Loucy (cell line): ENCODE results near the gene SLC2A4.

Experiments used
- H2AFZ ChIP-seq: fragments of 200-600 bp; sonication (generic); 2 replicates; pipeline ENCODE4 v1.6.0; 2016; ENCODE audit warnings: antibody characterized with exemption, mild to moderate bottlenecking, low read length, moderate library complexity
- H3F3A ChIP-seq: fragments of 200-600 bp; 2 replicates; pipeline ENCODE4 v1.6.0; 2016; ENCODE audit warnings: antibody characterized with exemption, low read depth, mild to moderate bottlenecking
- H3K27me3 ChIP-seq: fragments of 200-600 bp; sonication (generic); 2 replicates; pipeline ENCODE4 v1.6.1; 2014; ENCODE audit warnings: low read length, mild to moderate bottlenecking; ENCODE audit not compliant: insufficient read depth, poor library complexity, severe bottlenecking
- H3K36me3 ChIP-seq: fragments of 200-600 bp; sonication (generic); 2 replicates; pipeline ENCODE4 v1.6.1; 2016; ENCODE audit warnings: low read length; ENCODE audit not compliant: insufficient read depth
- H3K4me1 ChIP-seq: fragments of 200-600 bp; sonication (generic); 2 replicates; pipeline ENCODE4 v1.5.1; 2014; ENCODE audit warnings: low read length, mild to moderate bottlenecking; ENCODE audit not compliant: insufficient read depth, poor library complexity, severe bottlenecking
- H3K4me2 ChIP-seq: fragments of 200-600 bp; sonication (generic); 2 replicates; pipeline ENCODE4 v1.6.0; 2014; ENCODE audit warnings: antibody characterized with exemption, low read length, low read depth, mild to moderate bottlenecking; ENCODE audit not compliant: poor library complexity, severe bottlenecking
- H3K4me3 ChIP-seq: fragments of 200-600 bp; sonication (generic); 2 replicates; pipeline ENCODE4 v1.5.1; 2014; ENCODE audit warnings: low read length, mild to moderate bottlenecking, mixed read lengths; ENCODE audit not compliant: poor library complexity, severe bottlenecking
- H3K79me2 ChIP-seq: fragments of 200-600 bp; sonication (generic); 2 replicates; pipeline ENCODE4 v1.6.1; 2014; ENCODE audit warnings: low read length; ENCODE audit not compliant: insufficient read depth
- H3K9ac ChIP-seq: fragments of 200-600 bp; sonication (generic); 2 replicates; pipeline ENCODE4 v1.6.0; 2014; ENCODE audit warnings: mild to moderate bottlenecking, low read depth, low read length, moderate library complexity; ENCODE audit not compliant: poor library complexity, severe bottlenecking
- H3K9me2 ChIP-seq: fragments of 200-600 bp; sonication (generic); replicated peaks from 2 replicates; pipeline ENCODE4 v1.6.1; 2016; ENCODE audit warnings: low read depth, low read length, mixed read lengths
- H3K9me3 ChIP-seq: fragments of 200-600 bp; sonication (generic); 2 replicates; pipeline ENCODE4 v1.6.1; 2014; ENCODE audit warnings: mild to moderate bottlenecking, antibody characterized with exemption, low read length, low read depth; ENCODE audit not compliant: insufficient read depth
- H4K20me1 ChIP-seq: fragments of 200-600 bp; sonication (generic); 2 replicates; pipeline ENCODE4 v1.6.0; 2014; ENCODE audit warnings: antibody characterized with exemption, low read length, mild to moderate bottlenecking; ENCODE audit not compliant: insufficient read depth, poor library complexity, severe bottlenecking
- CTCF ChIP-seq: fragments of 200-600 bp; sonication (generic); conservative IDR thresholded peaks from 2 replicates; pipeline ENCODE4 v1.5.1; 2014; ENCODE audit warnings: mild to moderate bottlenecking, antibody characterized with exemption, low read length
- EZH2phosphoT487 ChIP-seq: fragments of 200-600 bp; IDR thresholded peaks from 2 replicates; pipeline ENCODE4 v1.6.1; 2018; ENCODE audit warnings: antibody characterized with exemption, mild to moderate bottlenecking, moderate library complexity, borderline replicate concordance

Gene SLC2A4

DNA sequence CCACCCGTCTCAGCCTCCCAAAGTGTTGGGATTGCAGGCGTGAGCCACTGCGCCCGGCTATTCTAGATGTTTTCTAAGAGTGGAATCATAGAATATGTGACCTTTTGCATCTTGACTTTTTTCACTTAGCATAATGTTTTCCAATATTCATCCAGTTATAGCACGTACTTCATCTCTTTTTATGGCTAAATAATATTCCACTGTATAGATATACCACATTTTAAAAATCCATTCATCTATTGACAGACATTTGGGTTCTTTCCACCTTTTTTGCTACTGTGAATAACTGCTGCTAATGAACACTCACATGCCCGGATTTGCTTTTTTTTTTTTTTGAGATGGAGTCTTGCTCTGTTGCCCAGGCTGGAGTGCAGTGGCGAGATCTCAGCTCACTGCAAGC is 22.7 kb downstream of the SLC2A4 start:
- no peaks in the 10 kb centered on the region for H3K9me2 ChIP-seq
- peaks cover 12% of the 10 kb centered on the region for H4K20me1 ChIP-seq
- TF ChIP-seq CTCF: no peak
- no peak for TF ChIP-seq EZH2phosphoT487
- H3K4me1 ChIP-seq: peaks cover 2% of the 10 kb centered on the region
- H2AFZ ChIP-seq: no peak overlapping the region
- H3K4me2 ChIP-seq: no peak overlapping the region
- peaks cover 18% of the 10 kb centered on the region for H3K79me2 ChIP-seq
- 0 out of 2 replicates have a peak, but pooled peaks cover under 1% of the 10 kb centered on the region for H3K36me3 ChIP-seq
- H3K4me3 ChIP-seq: no peak overlapping the region
- peaks cover 12% of the 10 kb centered on the region for H3K27me3 ChIP-seq
- no peaks in the 10 kb centered on the region for H3K9me3 ChIP-seq
- no peak overlapping the region for H3K9ac ChIP-seq
- peaks cover 13% of the 10 kb centered on the region for H3F3A ChIP-seq

DNA sequence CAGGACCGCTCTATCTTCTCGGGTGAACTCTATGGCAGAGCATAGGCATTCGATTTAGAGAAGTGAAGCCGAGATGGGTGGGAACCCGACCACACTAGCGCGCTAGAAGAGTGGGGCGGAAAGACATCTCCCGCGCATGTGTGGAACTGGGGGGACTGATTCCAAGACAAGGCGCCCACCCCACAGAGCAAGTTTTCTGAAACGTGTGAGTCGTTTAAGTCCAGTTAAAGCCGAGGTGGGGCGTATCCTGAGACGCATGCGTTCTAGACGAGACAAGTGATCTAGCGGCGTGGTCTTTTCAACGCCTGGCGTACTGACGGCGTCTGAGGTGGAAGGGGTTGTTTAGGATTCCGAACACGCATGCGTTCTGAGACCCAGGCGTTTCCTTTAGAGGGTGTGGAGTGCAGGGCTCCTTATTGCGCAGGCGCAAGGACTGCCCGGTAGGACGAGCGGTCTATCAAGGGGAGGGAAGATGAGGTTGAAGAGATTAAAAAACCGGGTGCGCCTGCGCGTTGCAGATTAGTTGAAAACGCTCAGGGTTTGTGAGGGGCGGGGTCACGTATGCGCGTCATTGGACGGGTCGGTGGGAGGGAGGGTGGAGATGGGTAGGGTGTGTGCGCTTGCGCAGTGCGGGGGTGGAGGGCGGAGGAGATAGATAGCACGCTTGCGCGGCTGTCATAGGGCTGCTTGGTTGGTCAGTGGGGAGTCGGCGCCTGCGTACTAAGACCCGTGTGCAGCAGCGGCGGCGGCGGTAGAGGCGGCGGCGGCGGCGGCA is 25.6 kb downstream of the SLC2A4 start, which contains the start of gene EIF5A:
Gene EIF5A, plus strand, starts transcription at position 718 of the 775 bp plus-strand sequence. CDS start 2,008 bp downstream, outside the sequence.
- Histone ChIP-seq H3F3A (peaks cover 13% of the 10 kb centered on the region), H3K4me3 (peak within 1 kb of the TSS; percentile 93), H4K20me1 (peaks cover 40% of the 10 kb centered on the region), H3K4me2 (peak within 1 kb of the TSS; percentile 99), H3K9me2 (no peaks in the 10 kb centered on the region), H3K79me2 (peaks cover 45% of the 10 kb centered on the region), H2AFZ (peak within 1 kb of the TSS; percentile 66), H3K36me3 (peaks cover 27% of the 10 kb centered on the region), H3K9ac (peak within 1 kb of the TSS; percentile 99), H3K27me3 (peaks cover 12% of the 10 kb centered on the region), H3K4me1 (peaks cover 21% of the 10 kb centered on the region), H3K9me3 (no peaks in the 10 kb centered on the region)
- TF ChIP-seq EZH2phosphoT487 (no peak), CTCF (no peak)

DNA sequence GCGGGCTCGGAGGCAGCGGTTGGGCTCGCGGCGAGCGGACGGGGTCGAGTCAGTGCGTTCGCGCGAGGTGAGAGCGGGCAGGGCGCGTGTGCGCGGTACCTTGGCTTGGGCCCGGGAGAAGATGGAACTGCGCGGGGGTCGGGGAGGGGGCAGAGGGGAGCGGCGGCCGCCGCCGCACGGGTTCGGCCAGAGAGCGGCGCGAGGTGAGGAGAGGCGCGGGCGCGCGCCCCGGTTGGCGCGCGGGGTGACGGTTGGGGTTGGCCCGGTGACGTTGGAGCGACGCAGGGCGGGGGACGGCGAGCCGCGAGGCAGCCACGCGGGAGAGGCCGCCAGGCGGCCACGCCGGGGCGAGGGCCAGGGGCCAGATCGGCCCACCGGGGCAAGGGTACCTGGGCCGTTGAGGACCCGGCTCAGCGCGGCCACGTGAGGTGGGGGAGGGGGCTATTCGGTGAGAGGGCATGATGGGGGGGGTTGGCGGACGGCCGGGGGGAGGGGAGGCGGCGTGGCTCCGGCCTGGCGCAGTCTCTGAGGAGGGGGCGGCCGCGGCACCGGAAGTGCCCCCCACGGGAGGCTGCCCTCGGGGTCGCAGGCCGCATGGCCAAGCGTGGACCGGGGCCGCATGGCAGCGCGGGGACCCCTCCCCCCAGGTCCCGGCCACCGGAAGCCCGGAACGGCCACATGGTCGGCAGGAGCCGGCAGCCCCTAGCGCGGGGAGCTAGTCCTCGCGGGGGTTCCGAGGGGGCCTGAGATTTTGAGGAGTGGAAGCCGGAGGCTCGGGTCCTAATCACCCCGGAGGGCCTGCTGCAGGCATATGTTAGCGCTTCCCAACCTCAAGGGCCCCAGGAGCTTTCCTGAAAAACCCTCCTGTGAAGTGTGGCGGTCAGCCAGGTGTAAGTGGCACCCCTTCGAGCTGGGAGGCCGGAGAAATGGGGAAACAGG is 26.4 kb downstream of the SLC2A4 start:
- H2AFZ ChIP-seq: no peak overlapping the region; the same call in 1 of the 2 replicates
- H3K9ac ChIP-seq: peak overlapping the region; percentile 99
- H3K36me3 ChIP-seq: peaks cover 35% of the 10 kb centered on the region
- TF ChIP-seq EZH2phosphoT487 (no peak), CTCF (no peak)
- H3K9me2 ChIP-seq: no peaks in the 10 kb centered on the region
- peaks cover 54% of the 10 kb centered on the region for H3K79me2 ChIP-seq
- peaks cover 21% of the 10 kb centered on the region for H3K4me1 ChIP-seq
- peaks cover 13% of the 10 kb centered on the region for H3F3A ChIP-seq
- peaks cover 49% of the 10 kb centered on the region for H4K20me1 ChIP-seq
- H3K9me3 ChIP-seq: no peaks in the 10 kb centered on the region
- peak overlapping the region; percentile 93 for H3K4me3 ChIP-seq
- peaks cover 12% of the 10 kb centered on the region for H3K27me3 ChIP-seq
- peak overlapping the region; percentile 99 for H3K4me2 ChIP-seq
